Spinal cord (tissue), 10 donors: Measurements from ENCODE around the gene ATP2C2. TPM values are rescaled to one million over a fixed set of nuclear protein-coding genes. Genes with fewer than 3 reads are reported as not detected.
"Not testable (repeated sequence)": the region's sequence is repeated elsewhere in the genome, so short reads cannot be mapped to it uniquely, and the experiment has no call there.

Source experiments
- DNase-seq, 6 donors: peaks; one replicate each; pipeline versions ENCODE4 v3.0.0 to v3.0.0-alpha.2; 2013 to 2015; ENCODE audit warnings: low spot score in 6 of 6, low read depth in 4 of 6
- H3K27ac ChIP-seq: one replicate; pipeline ENCODE4 v1.5.1; 2013; ENCODE audit warnings: low read depth, low read length, control low read depth
- H3K27me3 ChIP-seq: one replicate; pipeline ENCODE4 v1.6.1; 2013; ENCODE audit warnings: low read length; ENCODE audit not compliant: control insufficient read depth, insufficient read depth
- H3K36me3 ChIP-seq: one replicate; pipeline ENCODE4 v1.6.1; 2013; ENCODE audit warnings: low read length; ENCODE audit not compliant: control insufficient read depth, insufficient read depth
- H3K4me1 ChIP-seq: one replicate; pipeline ENCODE4 v1.6.1; 2013; ENCODE audit warnings: low read length; ENCODE audit not compliant: control insufficient read depth, insufficient read depth
- H3K4me3 ChIP-seq: one replicate; pipeline ENCODE4 v1.5.1; 2013; ENCODE audit warnings: low read depth, low read length, control low read depth
- H3K9me3 ChIP-seq: one replicate; pipeline ENCODE4 v1.6.1; 2013; ENCODE audit warnings: low read length; ENCODE audit not compliant: control insufficient read depth, insufficient read depth
- WGBS: methylation state at CpG from one replicate; pipeline ENCODE4 v1.1.5; 2013; ENCODE audit warnings: missing lambda C conversion rate; ENCODE audit not compliant: insufficient coverage; 5-methylcytosine and 5-hydroxymethylcytosine counted together
- polyA plus RNA-seq, 2 donors: library from polyadenylated mRNA; unstranded; fragments of 120-200 nt; gene quantifications; one replicate each; pipeline ENCODE4 v1.2.1, GENCODE V29; 2013; ENCODE audit not compliant: insufficient read length in 2 of 2
- total RNA-seq, 2 donors: library from RNA; depleted of rRNA in 1 of 2; stranded (reverse); fragments of 120-200 nt in 1 of 2; fragments of >200 nt in 1 of 2; gene quantifications; one replicate each; pipeline versions ENCODE4 v1.2.3 to v1.2.4, GENCODE V29; 2013 to 2014
- donor health status: healthy.

Gene ATP2C2
- total and polyA plus RNA-seq, 4 donors, result 1.4 to 4.2 (median 2.7) TPM

- WGBS, result 93% methylated on average over 3 of the region's 9 CpGs
- H3K27ac ChIP-seq, DNase-seq, H3K4me1 ChIP-seq, H3K4me3 ChIP-seq, H3K9me3 ChIP-seq, H3K27me3 ChIP-seq: not testable (repeated sequence)
- H3K36me3 ChIP-seq, result peaks cover 14% of the 10 kb centered on the region
These were observed 82.8 kb downstream of the ATP2C2 start for GRCh38 chr16:84451010-84451676.

GRCh38 chr16:84451781-84452180 is 83.4 kb downstream of the ATP2C2 start:
- DNase-seq, result no peak
- Histone ChIP-seq H3K27me3 (no peaks in the 10 kb centered on the region), H3K27ac (no peak overlapping the region), H3K4me1 (no peaks in the 10 kb centered on the region), H3K9me3 (no peaks in the 10 kb centered on the region), H3K4me3 (no peak overlapping the region), H3K36me3 (peaks cover 14% of the 10 kb centered on the region)
- 87% methylated on average over 13 of the region's 17 CpGs for WGBS

GRCh38 chr16:84453061-84453752 is 84.9 kb downstream of the ATP2C2 start:
- no peaks in the 10 kb centered on the region for H3K4me1 ChIP-seq
- H3K4me3 ChIP-seq, result no peak overlapping the region
- H3K36me3 ChIP-seq, result peaks cover 14% of the 10 kb centered on the region
- WGBS, result 80% methylated on average over 34 of the region's 34 CpGs
- no peaks in the 10 kb centered on the region for H3K9me3 ChIP-seq
- H3K27ac ChIP-seq, result no peak overlapping the region
- no peaks in the 10 kb centered on the region for H3K27me3 ChIP-seq
- DNase-seq, result no peak

- no peak for DNase-seq
- H3K9me3 ChIP-seq, result no peaks in the 10 kb centered on the region
- H3K27ac ChIP-seq, result no peak overlapping the region
- WGBS, result 94% methylated on average over 13 of the region's 13 CpGs
- H3K4me3 ChIP-seq, result no peak overlapping the region
- peaks cover 4% of the 10 kb centered on the region for H3K4me1 ChIP-seq
- peaks cover 23% of the 10 kb centered on the region for H3K36me3 ChIP-seq
- no peaks in the 10 kb centered on the region for H3K27me3 ChIP-seq
These were observed 86.3 kb downstream of the ATP2C2 start for GRCh38 chr16:84454611-84455010.

GRCh38 chr16:84455031-84455430 is 86.7 kb downstream of the ATP2C2 start:
- no peaks in the 10 kb centered on the region for H3K27me3 ChIP-seq
- 91% methylated on average over 8 of the region's 9 CpGs for WGBS
- H3K36me3 ChIP-seq, result peaks cover 23% of the 10 kb centered on the region
- H3K4me3 ChIP-seq, result no peak overlapping the region
- DNase-seq, result no peak
- peaks cover 8% of the 10 kb centered on the region for H3K4me1 ChIP-seq
- H3K27ac ChIP-seq, result no peak overlapping the region
- H3K9me3 ChIP-seq, result no peaks in the 10 kb centered on the region

GRCh38 chr16:84458606-84459532 is 90.5 kb downstream of the ATP2C2 start:
- H3K27ac ChIP-seq, result no peak overlapping the region
- no peak overlapping the region for H3K4me3 ChIP-seq
- 90% methylated on average over 32 of the region's 38 CpGs for WGBS
- no peaks in the 10 kb centered on the region for H3K9me3 ChIP-seq
- DNase-seq, result no peak
- H3K36me3 ChIP-seq, result peaks cover 56% of the 10 kb centered on the region
- H3K4me1 ChIP-seq, result peaks cover 15% of the 10 kb centered on the region
- no peaks in the 10 kb centered on the region for H3K27me3 ChIP-seq

- WGBS, result no CpG with 5 or more reads among the region's 2 CpGs
- Histone ChIP-seq H3K27ac (no peak overlapping the region), H3K4me1 (peaks cover 16% of the 10 kb centered on the region), H3K36me3 (peaks cover 60% of the 10 kb centered on the region), H3K27me3 (no peaks in the 10 kb centered on the region), H3K9me3 (no peaks in the 10 kb centered on the region), H3K4me3 (no peak overlapping the region)
- DNase-seq, result no peak
These were observed 91.2 kb downstream of the ATP2C2 start for GRCh38 chr16:84459533-84459894.

- DNase-seq, result peak in 1 of 6 donors; percentile 68
- WGBS, result 37% methylated on average over 11 of the region's 14 CpGs
These were observed 91.6 kb downstream of the ATP2C2 start for GRCh38 chr16:84459941-84460405.

GRCh38 chr16:84460406-84461028 is 92.2 kb downstream of the ATP2C2 start:
- Histone ChIP-seq H3K9me3 (no peaks in the 10 kb centered on the region), H3K27me3 (no peaks in the 10 kb centered on the region), H3K36me3 (peaks cover 58% of the 10 kb centered on the region), H3K4me1 (peaks cover 16% of the 10 kb centered on the region), H3K27ac (no peak overlapping the region), H3K4me3 (no peak overlapping the region)
- peak in 1 of 6 donors; percentile 28 for DNase-seq
- 65% methylated on average over 18 of the region's 20 CpGs for WGBS

More at GRCh38 chr16:84459941-84460405, 91.6 kb downstream of the ATP2C2 start:
- peaks cover 16% of the 10 kb centered on the region for H3K4me1 ChIP-seq
- H3K27me3 ChIP-seq, result no peaks in the 10 kb centered on the region
- H3K36me3 ChIP-seq, result peaks cover 58% of the 10 kb centered on the region
- no peak overlapping the region for H3K27ac ChIP-seq
- H3K4me3 ChIP-seq, result no peak overlapping the region
- no peaks in the 10 kb centered on the region for H3K9me3 ChIP-seq
